Measurements from ENCODE around the gene TUBA3E. TPM values are rescaled to one million over a fixed set of nuclear protein-coding genes. Genes with fewer than 3 reads are reported as not detected.
A peak's percentile ranks its signal among the peaks of the same experiment; 100 is the strongest.
"Not testable (repeated sequence)": the region's sequence is repeated elsewhere in the genome, so short reads cannot be mapped to it uniquely, and the experiment has no call there.

Gene TUBA3E
- total and polyA plus RNA-seq, 9 of the 15 experiments (the other 6 are each of a cell fraction or from before 2014, with no cell fraction given), result 0.09 to 0.30 (median 0.13) TPM; not detected in 3

- TF ChIP-seq NKRF (IDR thresholded peaks at IDR 0.05; ENCODE audit: borderline replicate concordance) (peak; percentile 47; the same call in 1 of the 2 replicates), RCOR1 (IDR thresholded peaks at IDR 0.05; ENCODE audit: borderline replicate concordance in 1 of 2, low read depth in 2 of 2, low read length in 2 of 2) (peak in 1 of 2 experiments; percentile 30; a peak in 1 of 4 replicates), ETV1 (tag; conservative IDR thresholded peaks at IDR 0.05; ENCODE audit: low read depth) (peak; percentile 64), CC2D1A (IDR thresholded peaks at IDR 0.05) (peak; percentile 63; the same call in 1 of the 2 replicates)
Observed at GRCh38 chr2:130160838-130161705, 37.2 kb downstream of the TUBA3E start (continued).

GRCh38 chr2:130160131-130160530 lies 38.1 kb downstream of the TUBA3E start:
- no peak for FAIRE-seq
- Histone ChIP-seq H3K4me1 (replicated peaks in 1 of 2; ENCODE audit: control insufficient read depth in 2 of 2, insufficient read depth in 2 of 2, low read length in 2 of 2) (peaks cover 0 to 43% of the 10 kb centered on the region in 2 experiments; a peak in 3 of 5 replicates), H2AFZ (ENCODE audit: low read depth, low read length) (no peak overlapping the region), H3K36me3 (ENCODE audit: control insufficient read depth, insufficient read depth, low read length) (peaks cover 62% of the 10 kb centered on the region; the same call in 2 of the 3 replicates), H3K4me2 (ENCODE audit: insufficient read depth, low read length) (no peak overlapping the region), H3K27ac (ENCODE audit: extremely low read depth, low read depth, low read length) (no peak overlapping the region), H3K27me3 (ENCODE audit: control insufficient read depth in 2 of 2, insufficient read depth in 2 of 2, low read length in 2 of 2) (no peaks in the 10 kb centered on the region), H4K20me1 (replicated peaks; ENCODE audit: control insufficient read depth, insufficient read depth, low read length) (no peaks in the 10 kb centered on the region; the same call in 1 of the 2 replicates), H3K9me3 (replicated peaks; ENCODE audit: control insufficient read depth, insufficient read depth, low read depth, low read length) (no peaks in the 10 kb centered on the region), H3K79me2 (ENCODE audit: control insufficient read depth, insufficient read depth, low read length) (no peaks in the 10 kb centered on the region), H3K9me1 (ENCODE audit: control insufficient read depth, insufficient read depth, low read length) (no peaks in the 10 kb centered on the region), H3K4me3 (no peak overlapping the region), H3K9ac (ENCODE audit: insufficient read depth in 1 of 2, low read depth in 2 of 2, low read length in 2 of 2) (no peak overlapping the region)
- no peak for ATAC-seq
- TF ChIP-seq POLR2G (IDR thresholded peaks at IDR 0.05; ENCODE audit: low read depth, low read length), result 0 out of 2 replicates have a peak, but pooled peaks have one; percentile 11
- peak; percentile 20; the same call in 1 of the 2 replicates for TF ChIP-seq POLR2A (conservative IDR thresholded peaks at IDR 0.05)
- TF ChIP-seq IFI16 (CRISPR knock-in tag; IDR thresholded peaks at IDR 0.05), result no peak
- POLR2A ChIA-PET, result no interaction called here
- TSS peak; percentile 18 for BruUV-seq (replicated peaks)
- 93% methylated on average over 3 of the region's 6 CpGs for WGBS (ENCODE audit: insufficient coverage, low coverage, missing lambda C conversion rate)
- no peak for DNase-seq (ENCODE audit: extremely low read depth in 1 of 4, low spot score in 3 of 4)
- intact Hi-C loops (cut with micrococcal nuclease) (no loop called here), in situ Hi-C loops (cut with MboI) (no loop called here)
- CTCF ChIA-PET (ENCODE audit: low intra/inter-chr PET ratio), result no interaction called here

- intact Hi-C loops (cut with micrococcal nuclease); in situ Hi-C loops (cut with MboI); H3K9me1 ChIP-seq (ENCODE audit: control insufficient read depth, insufficient read depth, low read length); BruUV-seq (replicated peaks); DNase-seq (ENCODE audit: extremely low read depth in 1 of 4, low spot score in 3 of 4); H3K9ac ChIP-seq (ENCODE audit: insufficient read depth in 1 of 2, low read depth in 2 of 2, low read length in 2 of 2); H3K27ac ChIP-seq (ENCODE audit: extremely low read depth, low read depth, low read length); ATAC-seq; H3K79me2 ChIP-seq (ENCODE audit: control insufficient read depth, insufficient read depth, low read length); H3K9me3 ChIP-seq (replicated peaks; ENCODE audit: control insufficient read depth, insufficient read depth, low read depth, low read length); FAIRE-seq; H4K20me1 ChIP-seq (replicated peaks; ENCODE audit: control insufficient read depth, insufficient read depth, low read length); H3K4me2 ChIP-seq (ENCODE audit: insufficient read depth, low read length); POLR2A ChIA-PET; H3K27me3 ChIP-seq (ENCODE audit: control insufficient read depth in 2 of 2, insufficient read depth in 2 of 2, low read length in 2 of 2); CTCF ChIA-PET (ENCODE audit: low intra/inter-chr PET ratio); H3K4me3 ChIP-seq; H2AFZ ChIP-seq (ENCODE audit: low read depth, low read length): not testable (repeated sequence)
- 90% methylated on average over 2 of the region's 4 CpGs for WGBS (ENCODE audit: insufficient coverage, low coverage, missing lambda C conversion rate)
- peaks cover 0 to 43% of the 10 kb centered on the region in 2 experiments; a peak in 3 of 5 replicates for H3K4me1 ChIP-seq (replicated peaks in 1 of 2; ENCODE audit: control insufficient read depth in 2 of 2, insufficient read depth in 2 of 2, low read length in 2 of 2)
- peaks cover 62% of the 10 kb centered on the region; the same call in 2 of the 3 replicates for H3K36me3 ChIP-seq (ENCODE audit: control insufficient read depth, insufficient read depth, low read length)
Observed at GRCh38 chr2:130159376-130159775, 38.9 kb downstream of the TUBA3E start.

Data from K562 (cell line).